GM18526 (cell line): ENCODE results near the gene CNTN1.

Source experiments
- POLR2A ChIP-seq: IDR thresholded peaks from 3 replicates; pipeline ENCODE4 v1.6.1; 2011; ENCODE audit not compliant: insufficient read length; ENCODE audit errors: extremely low read depth

CNTN1 gene

GRCh38 chr12:41008472-41008871, 316.2 kb downstream of the CNTN1 start:
- TF ChIP-seq POLR2A = no peak

GRCh38 chr12:41011939-41012338, 319.7 kb downstream of the CNTN1 start:
- no peak for TF ChIP-seq POLR2A

- TF ChIP-seq POLR2A = no peak
Measured at GRCh38 chr12:41013881-41014642, 321.8 kb downstream of the CNTN1 start.

GRCh38 chr12:41014643-41015020, 322.4 kb downstream of the CNTN1 start:
- no peak for TF ChIP-seq POLR2A

- no peak for TF ChIP-seq POLR2A
Measured at GRCh38 chr12:41018010-41018409, 325.8 kb downstream of the CNTN1 start.

GRCh38 chr12:41019461-41019860, 327.2 kb downstream of the CNTN1 start:
- TF ChIP-seq POLR2A = no peak

GRCh38 chr12:41023836-41024235, 331.6 kb downstream of the CNTN1 start:
- TF ChIP-seq POLR2A = no peak

- TF ChIP-seq POLR2A = no peak
Measured at GRCh38 chr12:41026151-41026550, 333.9 kb downstream of the CNTN1 start.

- TF ChIP-seq POLR2A = no peak
Measured at GRCh38 chr12:41032386-41032785, 340.1 kb downstream of the CNTN1 start.

GRCh38 chr12:41034686-41035085, 342.4 kb downstream of the CNTN1 start:
- TF ChIP-seq POLR2A = no peak

- TF ChIP-seq POLR2A = no peak
Measured at GRCh38 chr12:41039461-41039860, 347.2 kb downstream of the CNTN1 start.

GRCh38 chr12:41045509-41045908, 353.3 kb downstream of the CNTN1 start:
- TF ChIP-seq POLR2A = no peak

GRCh38 chr12:41049033-41049432, 356.8 kb downstream of the CNTN1 start:
- no peak for TF ChIP-seq POLR2A

- TF ChIP-seq POLR2A = no peak
Measured at GRCh38 chr12:41051954-41052353, 359.7 kb downstream of the CNTN1 start.

GRCh38 chr12:41052441-41052840, 360.2 kb downstream of the CNTN1 start:
- TF ChIP-seq POLR2A = no peak

GRCh38 chr12:41053046-41053445, 360.8 kb downstream of the CNTN1 start:
- TF ChIP-seq POLR2A = no peak
